ENCODE measurements around the gene UVRAG.

Gene UVRAG

GRCh38 chr11:76124905-76125770 lies 310.1 kb downstream of the UVRAG start:
- DNase-seq, result peak in 1 of 3 donors; percentile 37

GRCh38 chr11:76129729-76130128 lies 314.7 kb downstream of the UVRAG start:
- DNase-seq, result no peak

- DNase-seq, result no peak
Observed at GRCh38 chr11:76131142-76131541, 316.1 kb downstream of the UVRAG start.

GRCh38 chr11:76131671-76132631 lies 316.9 kb downstream of the UVRAG start:
- DNase-seq, result no peak

- no peak for DNase-seq
Observed at GRCh38 chr11:76134239-76134638, 319.2 kb downstream of the UVRAG start.

- DNase-seq, result no peak
Observed at GRCh38 chr11:76135491-76135890, 320.5 kb downstream of the UVRAG start.

GRCh38 chr11:76139314-76139713 lies 324.3 kb downstream of the UVRAG start:
- peak in 2 of 3 donors; percentile 22 to 28 for DNase-seq

- no peak for DNase-seq
Observed at GRCh38 chr11:76140912-76141574, 326.0 kb downstream of the UVRAG start.

GRCh38 chr11:76141901-76142588 lies 327.0 kb downstream of the UVRAG start:
- no peak for DNase-seq

GRCh38 chr11:76143274-76143673 lies 328.3 kb downstream of the UVRAG start:
- no peak for DNase-seq

GRCh38 chr11:76147106-76147740 lies 332.2 kb downstream of the UVRAG start:
- no peak for DNase-seq

GRCh38 chr11:76148231-76148630 lies 333.2 kb downstream of the UVRAG start:
- no peak for DNase-seq

- no peak for DNase-seq
Observed at GRCh38 chr11:76148941-76149613, 334.1 kb downstream of the UVRAG start.

GRCh38 chr11:76149713-76150112 lies 334.7 kb downstream of the UVRAG start:
- no peak for DNase-seq

- DNase-seq, result no peak
Observed at GRCh38 chr11:76150141-76150540, 335.1 kb downstream of the UVRAG start.

- DNase-seq, result no peak
Observed at GRCh38 chr11:76151556-76152085, 336.6 kb downstream of the UVRAG start.

- peak; percentile 91 to 95 (median 94) for DNase-seq
Observed at GRCh38 chr11:76152086-76152681, 337.2 kb downstream of the UVRAG start.

GRCh38 chr11:76152741-76153570 lies 337.9 kb downstream of the UVRAG start:
- DNase-seq, result no peak

GRCh38 chr11:76153571-76153923 lies 338.5 kb downstream of the UVRAG start:
- no peak for DNase-seq

Measured in suppressor macrophage treated with lipopolysaccharide for 1 hour (primary cell).